IMR-90 (cell line): ENCODE measurements around the gene RBBP6. TPM values are rescaled to one million over a fixed set of nuclear protein-coding genes. Genes with fewer than 3 reads are reported as not detected.
A peak's percentile ranks its signal among the peaks of the same experiment; 100 is the strongest.

Experiments used
- ATAC-seq: fragments of 200-7000 bp; cut with Tn5 transposase; 2 replicates; pipeline ENCODE4 v1.9.1; 2020; ENCODE audit warnings: low read depth, mild to moderate bottlenecking, moderate library complexity
- BruUV-seq: library from RNA; stranded (reverse); fragments of 400-500 nt; replicated peaks from 2 replicates; lab custom pipeline; 2021; lab: Mats Ljungman, UMichigan
- CTCF ChIA-PET: fragments of 300-600 bp; formaldehyde crosslinking; extraction: SDS; loops from one replicate; lab custom pipeline; 2021; ENCODE audit warnings: antibody characterized with exemption; lab: Yijun Ruan, JAX
- POLR2A ChIA-PET: fragments of 300-600 bp; sonication (Branson Sonifier 250); formaldehyde crosslinking; loops from one replicate; lab custom pipeline; 2022; ENCODE audit warnings: antibody characterized with exemption; ENCODE audit not compliant: unreplicated experiment; lab: Charles Lee
- DNase-seq: peaks from one replicate; pipeline ENCODE4 v3.0.0; 2013
- H2AFZ ChIP-seq: replicated peaks from 2 replicates; pipeline ENCODE3; 2013; ENCODE audit warnings: low read length, mild to moderate bottlenecking; ENCODE audit not compliant: poor library complexity
- H2AK5ac ChIP-seq: 2 replicates; pipeline ENCODE4 v1.6.1; 2013; ENCODE audit warnings: low read depth, low read length, inconsistent platforms
- H2AK9ac ChIP-seq: replicated peaks from 2 replicates; pipeline ENCODE3; 2013; ENCODE audit warnings: mild to moderate bottlenecking, low read depth, low read length, moderate library complexity; ENCODE audit not compliant: poor library complexity
- H2BK120ac ChIP-seq: 2 replicates; pipeline ENCODE4 v1.6.1; 2013; ENCODE audit warnings: low read depth, low read length, inconsistent platforms
- H2BK15ac ChIP-seq: 3 replicates; pipeline ENCODE4 v1.6.1; 2013; ENCODE audit warnings: low read depth, low read length, inconsistent platforms
- H2BK20ac ChIP-seq: 2 replicates; pipeline ENCODE4 v1.6.1; 2013; ENCODE audit warnings: low read depth, mild to moderate bottlenecking, inconsistent platforms, low read length, moderate library complexity
- H2BK5ac ChIP-seq: 2 replicates; pipeline ENCODE4 v1.6.1; 2013; ENCODE audit warnings: mild to moderate bottlenecking, low read depth, low read length, inconsistent platforms; ENCODE audit not compliant: poor library complexity, severe bottlenecking
- H3K14ac ChIP-seq: replicated peaks from 2 replicates; pipeline ENCODE4 v1.6.1; 2013; ENCODE audit warnings: low read depth, low read length, inconsistent platforms
- H3K18ac ChIP-seq: 2 replicates; pipeline ENCODE4 v1.6.1; 2013; ENCODE audit warnings: low read depth, low read length, control low read depth
- H3K23ac ChIP-seq: 2 replicates; pipeline ENCODE4 v1.6.1; 2013; ENCODE audit warnings: low read depth, low read length, inconsistent platforms
- H3K27ac ChIP-seq: 2 replicates; pipeline ENCODE4 v1.5.1; 2013; ENCODE audit warnings: mild to moderate bottlenecking, control low read depth, low read length; ENCODE audit not compliant: insufficient read depth
- H3K27me3 ChIP-seq: 2 replicates; pipeline ENCODE4 v1.6.1; 2013; ENCODE audit warnings: low read length; ENCODE audit not compliant: control insufficient read depth, insufficient read depth
- H3K36me3 ChIP-seq: 2 replicates; pipeline ENCODE4 v1.6.1; 2013; ENCODE audit warnings: low read length, mixed read lengths; ENCODE audit not compliant: control insufficient read depth, insufficient read depth
- H3K4ac ChIP-seq: 2 replicates; pipeline ENCODE4 v1.6.1; 2013; ENCODE audit warnings: low read depth, low read length, inconsistent platforms
- H3K4me1 ChIP-seq: 2 replicates; pipeline ENCODE4 v1.6.1; 2013; ENCODE audit warnings: low read length, mixed read lengths; ENCODE audit not compliant: control insufficient read depth, insufficient read depth
- H3K4me2 ChIP-seq: 2 replicates; pipeline ENCODE4 v1.6.1; 2013; ENCODE audit warnings: low read depth, mild to moderate bottlenecking, control low read depth, low read length, moderate library complexity
- H3K4me3 ChIP-seq: 2 replicates; pipeline ENCODE4 v1.5.1; 2013; ENCODE audit warnings: low read depth, mild to moderate bottlenecking, control low read depth, low read length, moderate library complexity; ENCODE audit not compliant: insufficient read depth
- H3K56ac ChIP-seq: 2 replicates; pipeline ENCODE4 v1.6.1; 2013; ENCODE audit warnings: low read length, inconsistent platforms; ENCODE audit not compliant: insufficient read depth; ENCODE audit errors: extremely low read depth
- H3K79me1 ChIP-seq, 2 experiments: 2 replicates each; pipeline ENCODE4 v1.6.1; 2013; ENCODE audit warnings: low read length in 2 of 2, inconsistent platforms in 1 of 2, low read depth in 1 of 2
- H3K9ac ChIP-seq: 2 replicates; pipeline ENCODE4 v1.6.1; 2013; ENCODE audit warnings: low read depth, low read length, control low read depth
- H3K9me1 ChIP-seq: 2 replicates; pipeline ENCODE4 v1.6.1; 2013; ENCODE audit warnings: low read length, inconsistent platforms; ENCODE audit not compliant: insufficient read depth
- H3K9me3 ChIP-seq: 2 replicates; pipeline ENCODE4 v1.6.1; 2013; ENCODE audit warnings: low read length; ENCODE audit not compliant: control insufficient read depth, insufficient read depth
- H4K20me1 ChIP-seq: 2 replicates; pipeline ENCODE4 v1.6.1; 2013; ENCODE audit warnings: low read length, inconsistent platforms; ENCODE audit not compliant: insufficient read depth
- H4K5ac ChIP-seq: 2 replicates; pipeline ENCODE4 v1.6.1; 2013; ENCODE audit warnings: mild to moderate bottlenecking, low read depth, low read length, control low read depth
- H4K8ac ChIP-seq, 2 experiments: 2 replicates each; pipeline ENCODE4 v1.6.1; 2013; ENCODE audit warnings: low read depth in 2 of 2, low read length in 2 of 2, control low read depth in 1 of 2, inconsistent platforms in 1 of 2
- H4K91ac ChIP-seq: 2 replicates; pipeline ENCODE4 v1.6.1; 2013; ENCODE audit warnings: low read depth, low read length, inconsistent platforms; ENCODE audit not compliant: insufficient read depth
- BHLHE40 ChIP-seq: fragments of 150-350 bp; IDR thresholded peaks from 2 replicates; pipeline ENCODE4 v1.6.1; 2016; ENCODE audit warnings: mild to moderate bottlenecking, low read depth, low read length
- CEBPB ChIP-seq: IDR thresholded peaks from 2 replicates; pipeline ENCODE4 v1.6.1; 2012; ENCODE audit warnings: low read depth, low read length, improper control_type of control experiment
- WGBS, 2 experiments: methylation state at CpG; one replicate each; pipeline versions ENCODE4 v1.1.5 to v1.1.7; 2013; ENCODE audit warnings: missing lambda C conversion rate in 2 of 2; ENCODE audit not compliant: insufficient read length in 1 of 2; ENCODE audit errors: extremely low coverage in 2 of 2; 5-methylcytosine and 5-hydroxymethylcytosine counted together
- dilution Hi-C: fragments of 300-500 bp; cut with HindIII; formaldehyde crosslinking; loops from one replicate; pipeline ENCODE4 v1.14.3; 2018; ENCODE audit warnings: low sequenced_read_pairs; ENCODE audit not compliant: unreplicated experiment
- in situ Hi-C: fragments of 300-500 bp; cut with MboI; formaldehyde crosslinking; loops from 3 replicates; pipeline ENCODE4 v1.14.3; 2019; ENCODE audit warnings: low sequenced_read_pairs, inconsistent platforms, mixed read lengths
- intact Hi-C: fragments of 100-400 bp; cut with micrococcal nuclease; formaldehyde crosslinking; loops from 2 replicates; pipeline ENCODE4 v1.10.0; 2022
- polyA plus RNA-seq, 3 experiments: library from polyadenylated mRNA; depleted of rRNA; stranded (reverse); fragments of >200 nt; gene quantifications; 2 replicates each; pipeline ENCODE4 v1.2.3, GENCODE V29; 2012; ENCODE audit warnings: low replicate concordance in 1 of 3
- total RNA-seq: library from RNA; depleted of rRNA; stranded (reverse); fragments of >200 nt; gene quantifications from 2 replicates; pipeline ENCODE4 v1.2.3, GENCODE V29; 2012

The RBBP6 gene
- total and polyA plus RNA-seq, 2 of the 4 experiments (the other 2 are of a cell fraction) = 7.2 to 17.8 TPM

DNA sequence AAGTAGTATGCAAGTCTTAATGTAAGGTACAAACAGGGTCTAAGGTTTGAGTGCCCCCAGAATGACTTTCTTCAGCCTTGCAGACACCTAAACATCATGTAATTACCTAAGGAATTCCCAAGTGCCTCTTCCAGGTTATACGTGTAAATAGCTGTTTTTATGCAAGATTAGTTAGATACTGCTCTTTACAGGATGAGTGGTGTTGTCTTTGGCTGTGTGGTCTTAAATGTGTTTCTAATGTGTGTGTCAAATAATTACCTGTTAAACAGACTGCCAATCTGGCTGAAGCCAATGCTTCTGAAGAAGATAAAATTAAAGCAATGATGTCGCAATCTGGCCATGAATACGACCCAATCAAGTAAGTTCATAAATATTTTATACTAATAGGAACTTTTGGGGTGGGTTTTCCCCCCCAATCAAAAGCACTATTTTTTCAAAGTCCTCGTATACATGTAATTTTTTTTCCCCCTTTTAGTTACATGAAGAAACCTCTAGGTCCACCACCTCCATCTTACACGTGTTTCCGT, 16.0 kb downstream of the RBBP6 start:
- no peak overlapping the region for H3K18ac ChIP-seq
- H2AK5ac ChIP-seq = no peak overlapping the region
- peaks cover 17% of the 10 kb centered on the region for H3K36me3 ChIP-seq
- H2BK15ac ChIP-seq = no peak overlapping the region
- H3K56ac ChIP-seq = no peak overlapping the region
- POLR2A ChIA-PET = no interaction called here
- dilution Hi-C loops (loop anchor here (25.0 kb wide), 1 partner anchor 232 kb away; no protein-coding TSS in a partner anchor), intact Hi-C loops (no loop called here), in situ Hi-C loops (loop anchor here (25.0 kb wide), 1 partner anchor 382 kb away; no protein-coding TSS in a partner anchor)
- no peak overlapping the region for H3K4me3 ChIP-seq
- H3K27me3 ChIP-seq = no peaks in the 10 kb centered on the region
- no peak overlapping the region for H2AK9ac ChIP-seq
- no peak overlapping the region for H4K91ac ChIP-seq
- H3K79me1 ChIP-seq = peaks cover 18 to 26% of the 10 kb centered on the region in 2 experiments
- 0 out of 2 replicates have a peak, but pooled peaks cover 1% of the 10 kb centered on the region for H3K4me1 ChIP-seq
- CTCF ChIA-PET = no interaction called here
- H3K9ac ChIP-seq = no peak overlapping the region
- H4K5ac ChIP-seq = no peak overlapping the region
- BruUV-seq = no TSS peak
- no CpG with 5 or more reads among the region's 6 CpGs for WGBS, 2 experiments
- no peak overlapping the region for H2BK5ac ChIP-seq
- ATAC-seq (no peak), DNase-seq (no peak)
- no peak overlapping the region for H3K4me2 ChIP-seq
- peak; percentile 87 for TF ChIP-seq CEBPB
- TF ChIP-seq BHLHE40 = no peak
- no peak overlapping the region for H3K14ac ChIP-seq
- H4K20me1 ChIP-seq = peaks cover 17% of the 10 kb centered on the region; the same call in 1 of the 2 replicates
- no peaks in the 10 kb centered on the region for H3K9me3 ChIP-seq
- H3K27ac ChIP-seq = no peak overlapping the region
- H2BK120ac ChIP-seq = no peak overlapping the region
- H3K4ac ChIP-seq = no peak overlapping the region
- no peaks in the 10 kb centered on the region for H3K9me1 ChIP-seq
- H3K23ac ChIP-seq = no peak overlapping the region
- no peak overlapping the region for H2AFZ ChIP-seq
- H2BK20ac ChIP-seq = no peak overlapping the region
- H4K8ac ChIP-seq = no peak overlapping the region
